Measurements from ENCODE around the gene FEM1B. TPM values are rescaled to one million over a fixed set of nuclear protein-coding genes. Genes with fewer than 3 reads are reported as not detected.

The FEM1B gene
- total RNA-seq, 1 donor from 2014 or later: 48.9 TPM

- peak; percentile 37 for ATAC-seq
- no peak for DNase-seq (ENCODE audit: missing footprints)
- intact Hi-C loops (cut with DNase I): loop anchor here (2.0 to 5.0 kb wide), 2 partner anchors 54 to 130 kb away; no protein-coding TSS in a partner anchor
Observed at GRCh38 chr15:68252925-68253534, 24.5 kb upstream of the FEM1B start.

- intact Hi-C loops (cut with DNase I): loop anchor here (1.0 kb wide), 1 partner anchor 20 kb away; the partner anchor contains the start of gene FEM1B
- ATAC-seq (peak; percentile 95), DNase-seq (ENCODE audit: missing footprints) (peak; percentile 94)
Observed at GRCh38 chr15:68256675-68257450, 20.7 kb upstream of the FEM1B start.

DNA sequence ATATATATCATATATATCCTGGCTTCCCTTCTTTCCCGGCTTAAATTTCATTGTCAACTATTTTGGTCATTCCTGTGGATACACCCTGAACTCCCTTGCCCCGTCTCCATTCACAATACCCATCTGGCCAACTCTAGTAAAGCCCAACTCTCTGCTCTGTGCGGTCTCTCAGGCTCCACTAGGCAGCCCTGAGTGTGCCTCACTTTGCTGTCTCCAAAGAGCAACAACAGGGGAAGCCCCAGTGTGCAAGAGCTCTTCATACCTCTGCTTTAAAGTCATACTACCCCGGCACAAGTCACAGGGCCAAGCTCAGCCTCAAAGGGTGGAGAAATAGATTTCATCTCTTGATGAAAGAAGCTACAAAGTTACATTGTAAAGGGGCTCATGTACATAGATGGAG, 18.9 kb upstream of the FEM1B start:
- ATAC-seq (no peak), DNase-seq (ENCODE audit: missing footprints) (no peak)
- intact Hi-C loops (cut with DNase I): no loop called here

DNA sequence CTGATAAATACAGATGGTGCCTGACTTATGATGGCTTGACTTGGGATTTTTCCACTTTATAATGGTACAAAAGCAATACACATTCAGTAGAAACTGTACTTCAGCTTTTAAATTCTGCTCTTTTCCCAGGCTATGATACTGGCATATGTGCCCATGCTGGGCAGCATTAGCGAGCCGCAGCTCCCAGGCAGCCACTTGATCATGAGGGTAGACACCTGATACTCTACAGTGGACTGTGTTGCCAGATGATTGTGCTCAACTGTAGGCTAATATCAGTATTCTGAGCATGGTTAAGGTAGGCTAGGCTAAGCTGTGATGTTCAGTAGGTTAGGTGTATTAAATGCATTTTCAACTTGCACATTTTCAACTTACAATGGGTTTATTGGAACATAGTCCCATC, 17.7 kb upstream of the FEM1B start:
- ATAC-seq (no peak), DNase-seq (ENCODE audit: missing footprints) (no peak)
- intact Hi-C loops (cut with DNase I): no loop called here

- DNase-seq (ENCODE audit: missing footprints) (no peak), ATAC-seq (no peak)
- intact Hi-C loops (cut with DNase I): no loop called here
Observed at GRCh38 chr15:68261241-68261640, 16.3 kb upstream of the FEM1B start.

- DNase-seq (ENCODE audit: missing footprints) (no peak), ATAC-seq (no peak)
- intact Hi-C loops (cut with DNase I): no loop called here
Observed at GRCh38 chr15:68261980-68262379, 15.6 kb upstream of the FEM1B start.

DNA sequence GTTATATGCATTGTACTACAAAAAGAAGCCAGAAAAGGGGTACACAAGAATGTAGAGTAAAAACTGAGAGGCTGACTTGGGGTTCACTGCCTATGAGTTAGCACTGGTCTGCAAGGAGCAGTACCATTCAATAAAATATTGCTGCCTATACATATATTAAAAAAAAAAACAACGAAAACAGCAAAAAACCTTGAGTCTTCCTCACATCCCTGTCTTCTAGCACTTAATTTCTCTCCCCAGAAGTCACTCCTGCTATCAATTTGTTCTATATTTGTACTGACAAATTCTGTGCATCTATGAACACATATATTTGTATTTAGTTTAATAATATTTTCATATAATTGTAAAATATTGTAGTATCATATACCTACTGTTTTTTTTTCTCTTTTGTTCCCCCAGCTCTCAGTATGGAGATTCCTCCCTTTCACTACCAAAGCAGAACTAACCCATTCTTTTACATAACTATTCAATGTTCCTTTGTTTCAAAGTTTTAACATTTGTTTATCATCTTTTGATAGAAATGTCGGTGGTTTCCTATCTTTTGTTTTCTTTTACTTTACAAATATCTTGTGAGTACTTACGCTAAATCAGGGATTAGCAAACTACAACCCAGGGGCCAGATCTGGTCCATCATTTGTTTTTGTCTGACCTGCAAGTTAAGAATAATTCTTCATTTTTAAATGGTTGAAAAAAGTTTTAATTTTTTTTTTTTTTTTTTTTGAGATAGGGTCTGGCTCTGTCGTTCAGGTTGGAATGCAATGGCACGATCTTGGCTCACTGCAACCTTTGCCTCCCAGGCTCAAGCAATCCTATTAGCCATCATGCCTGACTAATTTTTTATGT, 14.8 kb upstream of the FEM1B start:
- DNase-seq (ENCODE audit: missing footprints) (no peak), ATAC-seq (no peak)
- intact Hi-C loops (cut with DNase I): no loop called here

DNA sequence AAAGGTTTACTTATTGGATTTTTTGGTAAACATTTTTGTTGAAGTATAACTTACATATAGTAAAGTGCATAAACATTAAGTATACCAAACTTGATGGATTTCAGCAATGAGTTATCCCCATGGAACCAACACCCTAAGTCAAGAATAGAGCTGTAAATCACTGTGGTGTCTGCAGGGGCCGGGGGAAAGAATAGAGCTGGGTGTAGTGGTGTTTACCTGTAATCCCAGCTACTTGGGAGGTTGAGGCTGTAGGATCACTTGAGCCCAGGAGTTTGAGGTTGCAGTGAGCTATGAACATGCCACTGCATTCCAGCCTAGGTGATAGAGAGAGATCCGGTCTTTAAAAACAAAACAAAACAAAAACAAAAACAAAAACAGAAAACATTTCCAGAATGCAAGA, 13.3 kb upstream of the FEM1B start:
- intact Hi-C loops (cut with DNase I): no loop called here
- ATAC-seq (no peak), DNase-seq (ENCODE audit: missing footprints) (no peak)

- DNase-seq (ENCODE audit: missing footprints): no peak
- no peak for ATAC-seq
- intact Hi-C loops (cut with DNase I): no loop called here
Observed at GRCh38 chr15:68265081-68265480, 12.5 kb upstream of the FEM1B start.

DNA sequence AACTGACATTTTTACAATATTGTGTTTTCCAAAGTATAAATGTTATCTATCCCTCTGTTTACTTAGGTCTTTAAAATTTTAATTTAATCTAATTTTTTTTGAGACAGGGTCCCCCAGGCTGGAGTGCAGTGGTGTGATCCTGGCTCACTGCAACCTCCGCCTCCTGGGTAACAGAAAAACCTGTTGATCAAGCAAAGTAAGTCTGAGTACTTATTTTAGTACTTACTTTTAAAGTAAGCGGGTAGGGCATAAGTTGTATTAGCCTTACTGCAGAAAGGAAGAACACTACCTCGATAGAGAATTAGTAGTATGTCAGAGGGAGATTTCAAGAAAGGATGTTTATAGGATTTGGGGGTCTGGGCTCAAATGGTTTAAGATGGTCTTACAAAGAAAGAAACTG, 11.9 kb upstream of the FEM1B start:
- ATAC-seq (no peak), DNase-seq (ENCODE audit: missing footprints) (no peak)
- intact Hi-C loops (cut with DNase I): no loop called here

DNA sequence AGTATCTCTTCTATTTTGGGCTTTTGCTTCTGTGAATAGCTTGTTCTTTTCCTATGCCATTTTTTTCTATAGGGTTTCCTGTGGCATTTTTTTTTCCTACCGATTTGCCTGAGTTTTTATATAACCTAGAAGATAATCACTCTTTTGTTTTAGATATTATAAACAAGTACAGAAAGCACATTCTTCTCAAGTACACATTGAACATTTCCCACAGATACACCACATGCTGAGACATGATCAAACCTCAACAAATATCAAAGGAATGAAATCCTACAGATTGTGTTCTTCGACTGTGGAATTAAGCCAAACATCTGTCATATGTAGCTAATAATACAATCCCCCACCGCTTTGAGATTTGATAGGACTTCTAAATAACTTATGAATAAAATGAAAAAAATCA, 9.1 kb upstream of the FEM1B start:
- intact Hi-C loops (cut with DNase I): no loop called here
- no peak for ATAC-seq
- no peak for DNase-seq (ENCODE audit: missing footprints)

DNA sequence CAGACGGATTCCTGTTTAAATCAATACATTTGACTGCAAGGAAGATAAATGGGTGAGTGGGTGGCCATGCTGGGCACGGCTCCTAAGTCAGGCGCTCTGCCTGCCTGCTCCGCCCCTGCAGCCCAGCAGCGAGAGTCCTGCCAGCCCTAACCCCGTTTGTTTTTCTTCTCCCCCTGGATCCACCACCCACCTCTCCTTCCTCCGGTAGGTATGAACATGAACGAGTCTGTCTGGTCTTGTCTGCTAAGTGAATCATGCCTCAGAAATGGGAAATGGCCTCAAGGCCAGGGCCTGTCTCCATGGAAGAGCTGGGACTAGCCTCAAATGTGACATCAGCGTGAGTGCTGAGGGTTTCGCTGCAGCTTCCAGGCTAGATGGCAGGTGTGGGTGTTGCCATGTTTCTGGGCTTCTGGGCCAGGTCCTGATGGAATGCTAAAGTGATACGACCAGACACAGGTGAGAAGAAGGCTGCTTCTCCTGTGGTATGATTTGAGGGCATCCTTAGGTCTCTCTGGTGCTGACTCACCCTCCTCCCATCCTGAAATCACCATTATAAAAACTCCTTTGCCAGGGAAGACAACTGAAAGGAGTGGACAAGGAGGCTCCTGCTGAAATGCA, 5.6 kb upstream of the FEM1B start:
- intact Hi-C loops (cut with DNase I): no loop called here
- peak; percentile 62 for DNase-seq (ENCODE audit: missing footprints)
- ATAC-seq: no peak

DNA sequence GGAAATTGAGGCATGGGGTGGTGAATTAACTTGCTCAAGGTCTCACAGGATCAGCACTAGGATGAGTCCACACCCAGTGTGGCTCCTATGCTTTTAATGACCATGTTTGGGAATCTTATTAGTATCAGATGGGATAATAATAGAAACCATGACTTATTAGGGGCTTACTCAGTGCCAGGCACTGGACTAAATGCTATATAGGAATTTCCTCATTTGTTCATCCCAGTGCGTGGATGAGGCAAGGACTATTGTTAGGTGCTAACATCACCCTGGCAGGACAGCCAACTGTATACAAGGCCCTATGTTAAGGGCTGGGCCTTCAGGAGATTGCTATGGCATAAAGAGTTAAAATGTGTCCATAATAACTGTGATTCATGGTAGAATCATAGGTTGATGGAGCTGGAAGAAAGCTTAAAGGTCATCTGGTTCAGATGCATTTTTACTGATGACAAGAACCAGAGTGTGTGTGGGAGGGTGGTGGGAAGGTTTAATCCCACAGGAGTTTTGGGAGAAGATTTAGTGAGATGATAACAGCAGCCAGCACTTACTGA, 4.7 kb upstream of the FEM1B start:
- intact Hi-C loops (cut with DNase I): no loop called here
- ATAC-seq (no peak), DNase-seq (ENCODE audit: missing footprints) (no peak)

GRCh38 chr15:68274201-68274848, 3.2 kb upstream of the FEM1B start:
- intact Hi-C loops (cut with DNase I): no loop called here
- ATAC-seq: no peak
- no peak for DNase-seq (ENCODE audit: missing footprints)

GRCh38 chr15:68275165-68275746, 2.3 kb upstream of the FEM1B start:
- no peak for ATAC-seq
- no peak for DNase-seq (ENCODE audit: missing footprints)
- intact Hi-C loops (cut with DNase I): loop anchor here (5.0 kb wide), 1 partner anchor 88 kb away; no protein-coding TSS in a partner anchor

DNA sequence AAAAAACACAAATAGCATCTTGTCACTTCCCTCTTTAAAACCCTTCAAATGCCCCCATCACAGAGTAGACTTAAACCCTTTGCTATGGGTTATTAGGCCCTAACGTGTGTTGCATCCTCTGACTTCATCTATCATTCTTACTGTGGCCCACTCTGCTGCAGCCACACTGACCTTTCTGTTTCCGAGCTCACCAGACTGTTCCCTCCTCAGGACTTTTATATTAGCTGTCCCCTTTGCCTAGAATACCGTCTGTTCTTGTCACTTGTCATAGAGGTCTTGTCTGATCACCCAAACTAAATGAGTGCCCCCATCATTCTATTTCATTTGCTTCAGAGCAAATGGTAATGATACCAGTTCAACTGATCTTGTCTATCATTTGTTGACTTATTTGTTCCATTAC, 877 bp upstream of the FEM1B start:
- ATAC-seq: no peak
- intact Hi-C loops (cut with DNase I): loop anchor here (1.0 to 5.0 kb wide), 3 partner anchors 19 to 89 kb away; no protein-coding TSS in a partner anchor
- DNase-seq (ENCODE audit: missing footprints): no peak

GRCh38 chr15:68277131-68277602, 378 bp upstream of the FEM1B start:
- ATAC-seq (peak; percentile 41), DNase-seq (ENCODE audit: missing footprints) (no peak)
- intact Hi-C loops (cut with DNase I): loop anchor here (1.0 to 5.0 kb wide), 3 partner anchors 20 to 90 kb away; no protein-coding TSS in a partner anchor

- ATAC-seq (no peak), DNase-seq (ENCODE audit: missing footprints) (no peak)
- intact Hi-C loops (cut with DNase I): loop anchor here (5.0 kb wide), 1 partner anchor 91 kb away; no protein-coding TSS in a partner anchor
Observed at GRCh38 chr15:68278345-68278594, 725 bp downstream of the FEM1B start.
